Endothelial cell of umbilical vein (primary cell): Measurements from ENCODE around the gene SIN3A. TPM values are rescaled to one million over a fixed set of nuclear protein-coding genes. Genes with fewer than 3 reads are reported as not detected.

Experiments
- Bru-seq: library from RNA; stranded (reverse); fragments of 400-500 nt; gene quantifications from one replicate; lab custom pipeline; 2021; lab: Mats Ljungman, UMichigan
- BruChase-seq, 2 experiments: library from RNA; stranded (reverse); fragments of 400-500 nt; gene quantifications; one replicate each; lab custom pipeline; 2021; lab: Mats Ljungman, UMichigan
- BruUV-seq: library from RNA; stranded (reverse); fragments of 400-500 nt; replicated peaks from 2 replicates; lab custom pipeline; 2021; lab: Mats Ljungman, UMichigan
- CTCF ChIA-PET: fragments of 300-600, 350-600 bp; sonication (Branson Sonifier 250); formaldehyde crosslinking; loops from one replicate; lab custom pipeline; 2021; ENCODE audit warnings: antibody characterized with exemption, inconsistent platforms; lab: Charles Lee
- POLR2A ChIA-PET: fragments of 300-600, 350-600 bp; sonication (Branson Sonifier 250); formaldehyde crosslinking; loops from one replicate; lab custom pipeline; 2021; ENCODE audit warnings: antibody characterized with exemption, inconsistent platforms; lab: Charles Lee
- DNase-seq: peaks from one replicate; pipeline ENCODE4 v3.0.0-alpha.2; 2011; ENCODE audit warnings: low read depth, low spot score
- FAIRE-seq: peaks from 2 replicates; lab custom pipeline; 2011; peaks lifted over from hg19 to GRCh38; lab: Jason Lieb, UNC
- H2AFZ ChIP-seq: 2 replicates; pipeline ENCODE4 v1.6.0; 2012; ENCODE audit warnings: low read depth, low read length, control low read depth, inconsistent platforms
- H3K27ac ChIP-seq: 2 replicates; pipeline ENCODE4 v1.5.1; 2011; ENCODE audit warnings: low read depth, mild to moderate bottlenecking, control low read depth, low read length, moderate library complexity; ENCODE audit not compliant: insufficient read depth
- H3K27me3 ChIP-seq, 2 experiments: 2 replicates each; pipeline versions ENCODE4 v1.6.0 to v1.6.1; 2011; ENCODE audit warnings: low read length in 2 of 2, mixed read lengths in 1 of 2; ENCODE audit not compliant: control insufficient read depth in 2 of 2, insufficient read depth in 2 of 2
- H3K36me3 ChIP-seq, 2 experiments: 2 replicates in 1 of 2; 3 replicates in 1 of 2; pipeline ENCODE4 v1.5.1; 2011; ENCODE audit warnings: low read length in 2 of 2, mild to moderate bottlenecking in 1 of 2, moderate library complexity in 1 of 2; ENCODE audit not compliant: control insufficient read depth in 2 of 2, insufficient read depth in 2 of 2; ENCODE audit errors: extremely low read depth in 1 of 2
- H3K4me1 ChIP-seq: 3 replicates; pipeline ENCODE4 v1.5.1; 2011; ENCODE audit warnings: mild to moderate bottlenecking, low read length; ENCODE audit not compliant: control insufficient read depth, insufficient read depth; ENCODE audit errors: extremely low read depth
- H3K4me2 ChIP-seq: 2 replicates; pipeline ENCODE4 v1.6.1; 2011; ENCODE audit warnings: low read length, control low read depth, mixed read lengths; ENCODE audit not compliant: insufficient read depth
- H3K4me3 ChIP-seq, 3 experiments: fragments of 200-600 bp in 1 of 3; sonication (generic), shearing (Covaris generic) in 1 of 3; replicated peaks in 1 of 3; 2 replicates each; pipeline ENCODE4 v1.5.1; 2011 to 2016; ENCODE audit warnings: control low read depth in 3 of 3, low read length in 3 of 3, mild to moderate bottlenecking in 2 of 3, inconsistent platforms in 1 of 3, low read depth in 1 of 3, moderate library complexity in 1 of 3; ENCODE audit not compliant: insufficient read depth in 1 of 3
- H3K79me2 ChIP-seq: 2 replicates; pipeline ENCODE4 v1.6.0; 2012; ENCODE audit warnings: low read length, inconsistent platforms; ENCODE audit not compliant: control insufficient read depth, insufficient read depth
- H3K9ac ChIP-seq: replicated peaks from 2 replicates; pipeline ENCODE3; 2011; ENCODE audit warnings: low read length, control low read depth; ENCODE audit not compliant: insufficient read depth; ENCODE audit errors: extremely low read depth
- H3K9me1 ChIP-seq: replicated peaks from 3 replicates; pipeline ENCODE4 v1.6.0; 2011; ENCODE audit warnings: mild to moderate bottlenecking, low read length; ENCODE audit not compliant: control insufficient read depth, insufficient read depth; ENCODE audit errors: extremely low read depth
- H3K9me3 ChIP-seq: replicated peaks from 2 replicates; pipeline ENCODE4 v1.5.1; 2012; ENCODE audit warnings: low read length, inconsistent platforms; ENCODE audit not compliant: control insufficient read depth, insufficient read depth
- H4K20me1 ChIP-seq: replicated peaks from 2 replicates; pipeline ENCODE3; 2011; ENCODE audit warnings: mild to moderate bottlenecking, low read length; ENCODE audit not compliant: control insufficient read depth, insufficient read depth; ENCODE audit errors: extremely low read depth
- EZH2 ChIP-seq: IDR thresholded peaks from 2 replicates; pipeline ENCODE4 v1.6.1; 2012; ENCODE audit warnings: borderline replicate concordance, low read depth, mild to moderate bottlenecking, moderate library complexity, low read length, inconsistent platforms; ENCODE audit not compliant: severe bottlenecking
- FOS ChIP-seq: IDR thresholded peaks from 2 replicates; pipeline ENCODE4 v1.6.1; 2011; ENCODE audit warnings: mild to moderate bottlenecking, low read length, moderate library complexity, borderline replicate concordance; ENCODE audit not compliant: insufficient read depth
- GATA2 ChIP-seq: IDR thresholded peaks from 2 replicates; pipeline ENCODE4 v1.7.0; 2011; ENCODE audit warnings: low read depth, mild to moderate bottlenecking, moderate library complexity, mixed read lengths, low read length; ENCODE audit not compliant: insufficient read length, insufficient read depth
- JUN ChIP-seq: IDR thresholded peaks from 2 replicates; pipeline ENCODE4 v1.6.1; 2011; ENCODE audit warnings: borderline replicate concordance, low read depth; ENCODE audit not compliant: insufficient read length, insufficient read depth
- MAX ChIP-seq: IDR thresholded peaks from 2 replicates; pipeline ENCODE4 v1.6.1; 2011; ENCODE audit not compliant: insufficient read depth, insufficient read length
- MYC ChIP-seq: IDR thresholded peaks from one replicate; pipeline ENCODE4 v1.6.1; 2011; ENCODE audit warnings: mild to moderate bottlenecking, low read depth, low read length
- POLR2A ChIP-seq: IDR thresholded peaks from 2 replicates; pipeline ENCODE4 v1.6.1; 2012; ENCODE audit warnings: low read depth, mild to moderate bottlenecking, control low read depth, low read length
- POLR2AphosphoS5 ChIP-seq: IDR thresholded peaks from 2 replicates; pipeline ENCODE4 v1.6.1; 2012; ENCODE audit warnings: low read depth, mild to moderate bottlenecking, control low read depth, low read length, moderate library complexity; ENCODE audit not compliant: insufficient read depth
- dilution Hi-C: fragments of 300-500 bp; cut with MboI; formaldehyde crosslinking; loops from one replicate; pipeline ENCODE4 v1.15.0; 2019; ENCODE audit warnings: low sequenced_read_pairs; ENCODE audit not compliant: extremely low pct_ligation_motif_present
- intact Hi-C: fragments of 100-400 bp; cut with micrococcal nuclease; formaldehyde crosslinking; loops from one replicate; pipeline ENCODE4 v1.10.0; 2022
- long read RNA-seq: library from polyadenylated mRNA; stranded (forward); transcript quantifications from one replicate; pipeline ENCODE4 v2.0.0, GENCODE V29; 2021
- polyA minus RNA-seq, 3 experiments: library from RNA; depleted of rRNA, polyadenylated mRNA; stranded (reverse); fragments of >200 nt; gene quantifications; 1 replicate in 1 of 3; 2 replicates in 2 of 3; pipeline ENCODE4 v1.2.3, GENCODE V29; 2011
- polyA plus RNA-seq, 4 experiments: library from polyadenylated mRNA; depleted of rRNA in 3 of 4; stranded (reverse) in 3 of 4; unstranded in 1 of 4; fragments of >200 nt; gene quantifications; 2 replicates each; pipeline versions ENCODE4 v1.2.1 to v1.2.3, GENCODE V29; 2011 to 2012; ENCODE audit warnings: missing spikeins in 1 of 4
- total RNA-seq: library from RNA; stranded (reverse); gene quantifications from 2 replicates; pipeline ENCODE4 v1.2.3, GENCODE V29; 2021
- TF ChIP-seq, protein P1 (sequence below), 2 donors: IDR thresholded peaks; 1 replicate in 1 of 2; 2 replicates in 1 of 2; pipeline ENCODE4 v1.5.1; 2011; ENCODE audit warnings: low read length in 2 of 2, mild to moderate bottlenecking in 2 of 2, moderate library complexity in 2 of 2, control low read depth in 1 of 2, inconsistent platforms in 1 of 2, low read depth in 1 of 2; ENCODE audit not compliant: insufficient read depth in 1 of 2; ENCODE audit errors: extremely low read depth in 1 of 2

Gene SIN3A
- 44.5 and 50.5 TPM in 2 replicates for total RNA-seq
- polyA plus RNA-seq = 30.6 and 33.7 TPM in 2 replicates
- polyA plus RNA-seq (2011; cell fraction: cytosol; rRNA removed) = 20.1 and 23.1 TPM in 2 replicates
- polyA plus RNA-seq (2011; cell fraction: nucleus; rRNA removed) = 32.9 and 34.7 TPM in 2 replicates
- 19.2 and 20.3 TPM in 2 replicates for polyA plus RNA-seq (2012)
- polyA minus RNA-seq = 59.3 and 62.0 TPM in 2 replicates
- 32.8 TPM for polyA minus RNA-seq (2011; cell fraction: cytosol; rRNA and poly(A)+ RNA removed)
- polyA minus RNA-seq (2011; cell fraction: nucleus; rRNA and poly(A)+ RNA removed) = 38.5 and 48.7 TPM in 2 replicates
- percentile 77 among the genes with signal in this experiment for Bru-seq, nascent RNA
- percentile 70 among the genes with signal in this experiment for BruChase-seq, experiment 1, labeled RNA remaining after a 6-hour chase
- BruChase-seq, experiment 2, labeled RNA remaining after a 2-hour chase = percentile 72 among the genes with signal in this experiment
- long read RNA-seq, full-length matches to known transcripts = 6 of 23 reads
- long read RNA-seq, partial matches to known transcripts = 9 of 23 reads
- long read RNA-seq, other reads (novel, unspliced or antisense) = 8 of 23 reads

- intact Hi-C loops (loop anchor here (2.0 to 5.0 kb wide), 4 partner anchors 187 to 490 kb away; no protein-coding TSS in a partner anchor), dilution Hi-C loops (loop anchor here (25.0 kb wide), 1 partner anchor 135 kb away; the partner anchor contains the start of gene PTPN9)
- Histone ChIP-seq H3K9me3 (no peaks in the 10 kb centered on the region), H3K4me1 (peaks cover 29% of the 10 kb centered on the region), H3K9ac (peak within 1 kb of the TSS; percentile 85), H3K27ac (peak within 1 kb of the TSS; percentile 78), H3K4me3 (peak within 1 kb of the TSS; percentile 83 to 84 (median 83)), H2AFZ (peak within 1 kb of the TSS; percentile 44), H3K4me2 (peak within 1 kb of the TSS; percentile 97), H3K9me1 (no peaks in the 10 kb centered on the region), H4K20me1 (peaks cover 3% of the 10 kb centered on the region), H3K79me2 (peaks cover 36% of the 10 kb centered on the region), H3K27me3 (no peaks in the 10 kb centered on the region), H3K36me3 (no peaks in the 10 kb centered on the region)
- FAIRE-seq = peak; percentile 100
- BruUV-seq = no TSS peak
- ChIA-PET CTCF (interaction anchor here (0.7 to 3.2 kb wide), 9 partner anchors 8 to 233 kb away, joined by 3 to 21 read pairs (median 3); partner anchors contain the start of genes MAN2C1 and SNX33), POLR2A (interaction anchor here (0.6 to 1.7 kb wide), 4 partner anchors 79 to 434 kb away, joined by 3 to 8 read pairs (median 4); partner anchors contain the start of gene MAN2C1)
- TF ChIP-seq GATA2 (no peak), POLR2AphosphoS5 (peak; percentile 28)
- peak; percentile 100 for DNase-seq
Measured at GRCh38 chr15:75451674-75452363, at the start of gene SIN3A. Gene SIN3A, minus strand, starts transcription at chr15:75451690. Its CDS starts 21,315 bp downstream, at chr15:75430375.

DNA sequence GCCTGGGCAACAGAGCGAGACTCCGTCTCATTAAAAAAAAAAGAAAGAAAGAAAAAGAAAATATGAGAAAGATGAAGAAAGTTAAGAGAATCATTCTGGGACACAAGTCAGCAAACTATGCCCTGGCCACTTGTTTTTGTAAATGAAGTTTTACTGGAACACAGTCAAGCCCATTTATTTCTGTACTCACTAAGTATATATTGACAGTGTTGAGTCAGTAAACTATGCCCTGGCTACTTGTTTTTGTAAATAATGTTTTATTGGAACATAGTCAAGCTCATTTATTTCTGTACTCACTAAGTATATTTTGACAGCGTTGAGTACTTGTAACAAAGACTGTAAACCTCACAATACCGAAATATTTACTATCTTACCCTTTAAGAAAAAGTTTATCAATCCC, 42.2 kb upstream of the SIN3A start:
- POLR2A ChIA-PET = interaction anchor here (0.6 kb wide), 1 partner anchor 21 kb away, joined by 4 read pairs; no protein-coding TSS in a partner anchor
- no peaks in the 10 kb centered on the region for H3K9me3 ChIP-seq
- CTCF ChIA-PET = interaction anchor here (1.7 kb wide), 1 partner anchor 27 kb away, joined by 6 read pairs; no protein-coding TSS in a partner anchor
- no peak overlapping the region for H3K4me2 ChIP-seq
- dilution Hi-C loops = no loop called here
- no TSS peak for BruUV-seq
- FAIRE-seq = peak; percentile 74
- no peaks in the 10 kb centered on the region for H3K9me1 ChIP-seq
- no peaks in the 10 kb centered on the region for H4K20me1 ChIP-seq
- H3K79me2 ChIP-seq = no peaks in the 10 kb centered on the region
- H3K36me3 ChIP-seq = peaks cover 2 to 4% of the 10 kb centered on the region in 2 experiments
- intact Hi-C loops = no loop called here
- no peak overlapping the region for H3K27ac ChIP-seq
- H2AFZ ChIP-seq = no peak overlapping the region
- no peaks in the 10 kb centered on the region for H3K4me1 ChIP-seq
- H3K9ac ChIP-seq = no peak overlapping the region
- no peak for DNase-seq
- H3K4me3 ChIP-seq = no peak overlapping the region
- H3K27me3 ChIP-seq = no peaks in the 10 kb centered on the region
- TF ChIP-seq POLR2A (no peak), POLR2AphosphoS5 (no peak), FOS (no peak), GATA2 (no peak), JUN (no peak), MAX (no peak), EZH2 (no peak), MYC (no peak)
- TF ChIP-seq, protein P1, sequence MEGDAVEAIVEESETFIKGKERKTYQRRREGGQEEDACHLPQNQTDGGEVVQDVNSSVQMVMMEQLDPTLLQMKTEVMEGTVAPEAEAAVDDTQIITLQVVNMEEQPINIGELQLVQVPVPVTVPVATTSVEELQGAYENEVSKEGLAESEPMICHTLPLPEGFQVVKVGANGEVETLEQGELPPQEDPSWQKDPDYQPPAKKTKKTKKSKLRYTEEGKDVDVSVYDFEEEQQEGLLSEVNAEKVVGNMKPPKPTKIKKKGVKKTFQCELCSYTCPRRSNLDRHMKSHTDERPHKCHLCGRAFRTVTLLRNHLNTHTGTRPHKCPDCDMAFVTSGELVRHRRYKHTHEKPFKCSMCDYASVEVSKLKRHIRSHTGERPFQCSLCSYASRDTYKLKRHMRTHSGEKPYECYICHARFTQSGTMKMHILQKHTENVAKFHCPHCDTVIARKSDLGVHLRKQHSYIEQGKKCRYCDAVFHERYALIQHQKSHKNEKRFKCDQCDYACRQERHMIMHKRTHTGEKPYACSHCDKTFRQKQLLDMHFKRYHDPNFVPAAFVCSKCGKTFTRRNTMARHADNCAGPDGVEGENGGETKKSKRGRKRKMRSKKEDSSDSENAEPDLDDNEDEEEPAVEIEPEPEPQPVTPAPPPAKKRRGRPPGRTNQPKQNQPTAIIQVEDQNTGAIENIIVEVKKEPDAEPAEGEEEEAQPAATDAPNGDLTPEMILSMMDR (IDR thresholded peaks at IDR 0.05; ENCODE audit: extremely low read depth in 1 of 2, insufficient read depth in 1 of 2, low read depth in 1 of 2, low read length in 2 of 2) = no peak
